Stomach (tissue), 4 donors: Measurements from ENCODE around the gene BUD13.

Source experiments
- CTCF ChIP-seq, 7 experiments: fragments of 450-650 bp in 4 of 7; fragments of 200-600 bp in 3 of 7; sonication (generic) in 3 of 7; IDR thresholded peaks; one replicate each; pipeline ENCODE4 v1.5.1; 2016 to 2019; ENCODE audit warnings: antibody characterized with exemption in 7 of 7, control low read depth in 2 of 7, mild to moderate bottlenecking in 1 of 7
- EP300 ChIP-seq: sonication (generic); formaldehyde crosslinking; IDR thresholded peaks from one replicate; pipeline ENCODE4 v1.6.1; 2017; ENCODE audit warnings: antibody characterized with exemption
- POLR2A ChIP-seq, 4 donors: fragments of 450-650 bp; IDR thresholded peaks; one replicate each; pipeline ENCODE4 v1.6.1; 2016; ENCODE audit warnings: antibody characterized with exemption in 4 of 4, control low read depth in 2 of 4, mild to moderate bottlenecking in 1 of 4, moderate library complexity in 1 of 4
- POLR2AphosphoS5 ChIP-seq, 3 donors: sonication (generic); formaldehyde crosslinking; IDR thresholded peaks; one replicate each; pipeline ENCODE4 v1.6.1; 2016; ENCODE audit warnings: antibody characterized with exemption in 3 of 3

GRCh38 chr11:116794851-116795250 is 22.1 kb upstream of the BUD13 start:
- TF ChIP-seq CTCF (IDR thresholded peaks at IDR 0.05) (no peak), POLR2AphosphoS5 (IDR thresholded peaks at IDR 0.05) (no peak), POLR2A (IDR thresholded peaks at IDR 0.05) (no peak), EP300 (no peak)
